NB4 (cell line): ENCODE results near the gene CCDC136.

Experiments
- DNase-seq: peaks from one replicate; pipeline ENCODE4 v3.0.0; 2010; ENCODE audit warnings: low read depth
- H3K4me3 ChIP-seq: one replicate; pipeline ENCODE4 v1.5.1; 2011; ENCODE audit warnings: mild to moderate bottlenecking, low read depth, low read length, moderate library complexity
- CTCF ChIP-seq: IDR thresholded peaks from one replicate; pipeline ENCODE4 v1.5.1; 2012; ENCODE audit warnings: low read depth, low read length
- MAX ChIP-seq: IDR thresholded peaks from 2 replicates; pipeline ENCODE4 v1.6.1; 2011; ENCODE audit warnings: low read depth, low read length
- MYC ChIP-seq: IDR thresholded peaks from 2 replicates; pipeline ENCODE4 v1.6.1; 2011; ENCODE audit warnings: low read depth, low read length
- POLR2A ChIP-seq: IDR thresholded peaks from 2 replicates; pipeline ENCODE4 v1.6.1; 2011; ENCODE audit warnings: mild to moderate bottlenecking; ENCODE audit not compliant: insufficient read length; ENCODE audit errors: extremely low read depth

CCDC136 gene

DNA sequence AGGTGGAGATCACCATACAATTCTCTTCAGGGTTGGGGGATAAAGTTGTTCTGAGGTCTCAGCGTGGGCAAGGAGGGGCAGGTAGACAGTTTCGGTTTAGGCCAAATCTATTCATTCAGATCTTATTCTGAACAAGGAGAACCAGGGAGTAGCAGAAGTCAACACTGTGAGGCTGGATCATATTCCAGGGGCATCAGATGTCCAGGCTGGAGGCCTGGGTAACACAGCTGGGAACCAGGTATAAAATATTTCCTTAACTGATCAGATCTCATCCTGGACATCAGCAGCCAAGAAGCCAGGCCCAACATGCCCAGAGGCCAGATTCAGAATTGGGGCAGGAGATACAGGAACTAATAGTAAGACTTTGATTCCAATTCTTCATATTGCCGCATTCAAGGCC is 19.2 kb downstream of the CCDC136 start:
- DNase-seq: no peak
- no peak overlapping the region for H3K4me3 ChIP-seq
- TF ChIP-seq CTCF: no peak

GRCh38 chr7:128811631-128812430 is 20.1 kb downstream of the CCDC136 start:
- peak; percentile 83 for DNase-seq
- no peak overlapping the region for H3K4me3 ChIP-seq
- TF ChIP-seq CTCF: no peak
- TF ChIP-seq MYC: 0 out of 2 replicates have a peak, but pooled peaks have one; percentile 11
- no peak for TF ChIP-seq MAX
- no peak for TF ChIP-seq POLR2A

DNA sequence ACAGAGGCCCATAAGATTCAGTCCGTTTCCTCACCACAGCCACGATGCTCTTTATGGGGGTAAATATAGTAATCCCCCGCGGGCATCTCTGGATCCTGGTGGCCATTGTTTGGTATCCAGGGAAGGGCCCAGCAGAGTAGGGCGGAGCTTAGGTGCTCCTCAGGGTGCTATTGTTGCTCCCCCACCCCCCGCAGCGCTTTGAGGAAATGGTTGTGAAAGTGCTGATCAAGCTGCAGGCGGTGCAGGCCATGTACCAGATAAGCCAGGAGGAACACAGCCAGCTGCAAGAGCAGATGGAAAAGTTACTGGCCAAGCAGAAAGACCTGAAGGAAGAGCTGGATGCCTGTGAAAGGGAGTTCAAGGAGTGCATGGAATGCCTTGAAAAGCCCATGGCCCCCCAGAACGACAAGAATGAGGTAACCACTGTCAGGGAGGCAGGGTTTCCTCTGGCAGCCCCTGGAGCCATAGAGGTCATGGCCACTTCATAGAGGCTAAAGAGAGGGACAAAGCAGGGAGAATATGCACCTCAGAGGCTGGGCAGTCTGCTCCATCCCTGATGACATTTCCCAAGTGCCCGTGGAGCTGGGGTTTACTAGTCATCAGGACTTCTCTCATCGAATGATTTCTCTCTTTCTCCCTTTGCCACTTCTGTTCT is 20.9 kb downstream of the CCDC136 start:
- peak; percentile 96 for DNase-seq
- H3K4me3 ChIP-seq: peak overlapping the region; percentile 25
- 0 out of 2 replicates have a peak, but pooled peaks have one; percentile 40 for TF ChIP-seq MAX
- no peak for TF ChIP-seq POLR2A
- peak; percentile 66; the same call in 1 of the 2 replicates for TF ChIP-seq MYC
- no peak for TF ChIP-seq CTCF

GRCh38 chr7:128814499-128814898 is 22.7 kb downstream of the CCDC136 start:
- TF ChIP-seq MYC: no peak
- TF ChIP-seq MAX: no peak
- no peak for TF ChIP-seq POLR2A
- TF ChIP-seq CTCF: no peak
- H3K4me3 ChIP-seq: no peak overlapping the region
- peak; percentile 84 for DNase-seq

DNA sequence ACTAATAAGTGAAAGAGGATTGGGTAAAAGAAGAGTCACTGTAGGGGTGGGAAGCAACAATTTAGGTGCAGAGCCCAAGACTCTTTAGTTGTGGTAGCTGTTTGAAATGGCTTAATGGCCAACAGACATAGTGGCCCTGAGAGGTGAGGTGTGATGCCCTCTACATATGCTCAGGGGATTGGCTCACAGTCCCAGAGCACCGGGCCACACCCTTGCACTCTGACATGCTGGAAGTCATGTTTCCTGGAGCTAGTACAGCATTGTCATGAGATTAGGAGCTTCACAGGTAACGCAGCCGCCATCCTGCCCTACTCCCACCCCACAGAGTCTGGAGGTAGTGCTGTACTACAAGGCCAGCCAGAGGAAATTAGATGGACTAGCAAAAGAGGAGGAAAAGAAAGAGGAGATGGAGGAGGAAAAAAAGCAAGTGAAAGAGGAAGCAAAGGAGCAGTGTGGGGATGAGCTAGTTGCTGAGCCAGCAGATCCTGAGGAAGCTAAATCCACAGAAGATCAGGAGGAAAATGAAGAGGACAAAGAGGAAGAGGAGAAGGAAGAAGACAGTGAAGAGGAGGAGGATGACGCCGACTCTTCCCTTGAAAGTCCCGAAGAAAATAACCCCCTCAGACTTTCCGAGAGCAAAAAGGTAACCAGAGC is 23.6 kb downstream of the CCDC136 start:
- peak; percentile 40 for DNase-seq
- TF ChIP-seq MYC (no peak), POLR2A (no peak), MAX (no peak), CTCF (no peak)

More for the DNA sequence above, 23.6 kb downstream of the CCDC136 start:
- no peak overlapping the region for H3K4me3 ChIP-seq
